ENCODE results near the gene RUBCNL.

GRCh38 chr13:46304546-46304945 lies 82.5 kb downstream of the RUBCNL start:
- TF ChIP-seq, protein P1, sequence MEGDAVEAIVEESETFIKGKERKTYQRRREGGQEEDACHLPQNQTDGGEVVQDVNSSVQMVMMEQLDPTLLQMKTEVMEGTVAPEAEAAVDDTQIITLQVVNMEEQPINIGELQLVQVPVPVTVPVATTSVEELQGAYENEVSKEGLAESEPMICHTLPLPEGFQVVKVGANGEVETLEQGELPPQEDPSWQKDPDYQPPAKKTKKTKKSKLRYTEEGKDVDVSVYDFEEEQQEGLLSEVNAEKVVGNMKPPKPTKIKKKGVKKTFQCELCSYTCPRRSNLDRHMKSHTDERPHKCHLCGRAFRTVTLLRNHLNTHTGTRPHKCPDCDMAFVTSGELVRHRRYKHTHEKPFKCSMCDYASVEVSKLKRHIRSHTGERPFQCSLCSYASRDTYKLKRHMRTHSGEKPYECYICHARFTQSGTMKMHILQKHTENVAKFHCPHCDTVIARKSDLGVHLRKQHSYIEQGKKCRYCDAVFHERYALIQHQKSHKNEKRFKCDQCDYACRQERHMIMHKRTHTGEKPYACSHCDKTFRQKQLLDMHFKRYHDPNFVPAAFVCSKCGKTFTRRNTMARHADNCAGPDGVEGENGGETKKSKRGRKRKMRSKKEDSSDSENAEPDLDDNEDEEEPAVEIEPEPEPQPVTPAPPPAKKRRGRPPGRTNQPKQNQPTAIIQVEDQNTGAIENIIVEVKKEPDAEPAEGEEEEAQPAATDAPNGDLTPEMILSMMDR (IDR thresholded peaks at IDR 0.05), result no peak
- no peak for TF ChIP-seq POLR2A (IDR thresholded peaks at IDR 0.05)

All from ovary (tissue), 3 donors.